NCI-H446 (cell line): Measurements from ENCODE around the gene RCE1.

Experiments used
- DNase-seq, 2 experiments: peaks; one replicate each; lab custom pipeline; 2025; lab: John Stamatoyannopoulos, UW

Gene RCE1

DNA sequence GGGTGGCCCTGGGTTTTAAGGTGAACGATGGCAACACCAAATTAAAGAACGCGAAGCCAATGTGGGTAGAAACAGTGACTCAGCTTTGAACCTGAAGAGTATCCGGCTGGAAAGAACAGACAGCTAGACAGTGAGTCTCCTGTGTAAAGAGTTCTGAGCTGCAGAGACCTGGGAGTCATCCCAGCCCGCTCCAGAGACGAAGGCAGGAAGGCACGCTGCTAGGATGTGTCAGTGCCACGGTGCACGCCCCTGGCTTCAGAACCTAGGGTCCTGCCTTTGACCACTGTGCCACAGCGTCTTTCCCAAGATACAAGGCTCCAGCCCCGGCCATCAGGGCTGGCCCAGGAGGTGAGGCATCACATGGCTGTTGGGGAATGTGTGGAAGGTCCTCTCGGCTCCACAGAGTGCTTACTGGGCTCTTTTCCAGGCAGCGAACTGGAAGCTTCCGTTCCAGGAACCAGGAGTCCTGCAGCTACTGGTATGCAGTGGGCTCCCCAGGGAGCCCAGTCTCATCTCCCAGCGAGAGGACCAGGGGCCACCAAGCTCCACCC is 43.5 kb downstream of the RCE1 start:
- DNase-seq = no peak

DNA sequence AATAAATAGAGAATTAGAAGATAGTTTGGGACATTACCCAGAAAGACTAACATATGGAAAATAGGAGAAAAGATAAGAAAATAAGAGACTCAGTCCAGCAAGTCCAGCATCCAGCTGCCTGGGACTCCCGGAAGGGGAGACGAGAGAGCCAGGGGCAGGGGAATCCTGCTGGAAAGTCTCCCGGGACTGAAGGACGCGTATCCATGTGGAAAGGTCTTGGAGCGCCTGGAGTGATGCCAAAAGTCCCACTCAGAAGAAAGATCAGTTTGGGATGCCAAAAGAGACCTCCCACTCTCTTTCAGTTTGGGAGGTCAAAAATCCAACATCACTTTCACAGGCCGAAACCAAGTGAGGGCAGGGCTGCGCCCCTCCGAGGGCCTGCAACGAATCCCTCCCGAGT is 44.3 kb downstream of the RCE1 start:
- no peak for DNase-seq

DNA sequence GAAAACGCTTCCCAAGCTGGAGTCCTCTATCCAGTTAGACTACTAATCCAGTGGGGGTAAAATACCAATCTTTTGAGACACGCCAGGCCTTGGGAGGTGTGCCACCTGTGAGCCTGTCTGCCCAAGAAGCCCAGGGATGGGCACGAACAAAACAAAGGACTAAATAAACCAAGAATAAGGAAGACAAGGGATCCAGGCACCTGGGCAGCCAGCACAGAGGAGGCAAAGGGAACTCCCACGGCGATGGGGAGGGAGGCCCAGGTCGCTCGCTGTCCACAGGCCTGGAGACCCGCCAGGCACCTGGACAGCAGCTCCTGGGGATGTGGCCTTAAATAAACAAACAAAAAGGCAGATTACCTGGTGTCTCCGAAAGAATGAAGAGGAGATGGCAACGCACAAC is 45.0 kb downstream of the RCE1 start:
- no peak for DNase-seq

DNA sequence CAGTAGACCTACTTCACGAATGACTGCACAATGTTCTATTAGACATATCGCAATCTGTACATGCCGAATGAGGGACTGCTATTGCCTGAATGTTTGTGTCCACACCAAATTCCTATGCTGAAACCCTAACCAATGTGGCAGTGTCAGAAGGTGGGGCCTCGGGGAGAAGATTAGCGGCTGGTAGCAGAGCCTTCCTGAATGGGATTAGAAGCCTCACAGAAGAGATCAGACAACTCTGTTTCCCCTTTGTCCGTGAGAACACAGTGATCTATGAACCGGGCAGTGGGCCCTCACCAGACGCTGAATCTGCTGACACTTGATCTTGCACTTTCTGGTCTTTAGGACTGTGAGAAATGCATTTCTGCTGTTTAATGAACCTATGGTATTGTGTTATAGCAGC is 46.7 kb downstream of the RCE1 start:
- DNase-seq = no peak

DNA sequence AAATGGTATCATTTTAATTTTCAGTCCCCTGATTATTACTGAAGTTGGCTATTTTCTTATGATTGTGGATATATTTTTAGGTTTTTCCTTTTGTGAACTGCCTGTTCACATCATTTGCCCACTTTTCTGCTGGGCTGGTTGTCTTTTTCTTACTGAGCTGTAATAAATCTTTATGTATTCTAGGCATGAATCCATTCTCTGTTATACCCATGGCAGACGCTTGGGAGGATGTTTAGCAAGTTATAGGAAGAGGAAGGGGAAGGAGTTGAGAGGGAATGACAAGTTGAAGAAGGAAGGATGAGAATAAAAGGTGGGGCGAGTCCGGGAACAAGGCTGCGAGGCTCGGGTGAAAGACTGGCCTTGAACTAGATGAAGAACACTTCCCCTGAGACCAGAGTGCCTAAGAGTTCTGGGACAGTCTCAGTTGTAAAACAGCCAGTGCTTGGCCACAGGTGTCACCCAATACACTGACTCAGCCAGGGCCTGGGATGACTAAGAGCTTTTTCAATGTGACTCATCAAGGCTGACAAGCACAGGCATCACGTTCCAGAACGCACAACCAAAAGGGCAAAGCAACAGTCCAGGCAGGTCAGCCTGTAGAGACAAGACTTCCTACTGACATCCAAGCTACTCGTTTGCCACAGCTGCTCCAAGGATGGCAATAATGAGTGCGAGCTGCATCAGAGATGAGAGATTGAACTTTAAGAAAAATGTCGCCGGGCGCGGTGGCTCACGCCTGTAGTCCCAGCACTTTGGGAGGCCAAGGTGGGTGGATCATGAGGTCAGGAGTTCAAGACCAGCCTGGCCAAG is 48.8 kb downstream of the RCE1 start:
- DNase-seq = no peak

DNA sequence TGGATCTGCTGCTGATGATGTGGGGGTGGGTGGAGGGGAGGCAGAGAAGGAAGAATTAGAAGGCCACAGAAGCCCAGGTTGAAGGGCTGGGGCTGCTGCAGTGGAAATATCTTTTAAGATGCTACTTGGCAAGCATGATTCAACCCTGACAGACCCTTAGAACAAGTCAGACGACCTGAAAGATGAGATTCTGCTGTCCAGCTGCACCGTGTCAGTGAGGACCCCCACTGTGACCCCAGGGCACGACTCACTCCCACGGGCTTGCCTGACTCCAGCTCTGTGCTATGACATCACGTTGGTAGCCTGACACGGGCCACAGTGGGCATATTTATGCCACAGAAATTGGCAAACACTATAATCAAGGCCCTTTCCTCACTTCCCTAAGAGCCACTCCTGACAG is 49.7 kb downstream of the RCE1 start:
- DNase-seq = no peak

DNA sequence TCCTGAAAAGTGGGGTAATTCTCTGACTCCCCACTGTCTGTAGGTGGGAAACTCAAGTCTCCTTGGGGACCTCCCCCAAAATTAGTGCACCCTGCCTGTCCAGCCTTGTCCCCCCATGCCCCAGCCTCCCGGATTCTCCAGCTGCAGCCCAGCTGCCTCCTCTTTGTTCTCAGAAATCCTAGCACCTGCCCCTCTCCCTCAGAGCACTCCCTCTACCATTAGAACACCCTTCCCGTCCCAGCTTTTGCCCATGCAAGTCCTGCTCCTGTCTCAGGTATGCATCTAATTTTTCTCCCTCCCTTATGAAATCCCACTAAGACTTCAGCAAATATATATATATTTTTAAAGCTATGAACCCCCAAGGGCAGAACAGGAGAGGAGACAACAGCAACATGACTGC is 50.9 kb downstream of the RCE1 start:
- DNase-seq = no peak
